ENCODE data around the gene CELSR1. TPM values are rescaled to one million over a fixed set of nuclear protein-coding genes. Genes with fewer than 3 reads are reported as not detected.

Gene CELSR1
- total RNA-seq, 2 donors from 2014 or later = 1.5 to 6.7 TPM

DNA sequence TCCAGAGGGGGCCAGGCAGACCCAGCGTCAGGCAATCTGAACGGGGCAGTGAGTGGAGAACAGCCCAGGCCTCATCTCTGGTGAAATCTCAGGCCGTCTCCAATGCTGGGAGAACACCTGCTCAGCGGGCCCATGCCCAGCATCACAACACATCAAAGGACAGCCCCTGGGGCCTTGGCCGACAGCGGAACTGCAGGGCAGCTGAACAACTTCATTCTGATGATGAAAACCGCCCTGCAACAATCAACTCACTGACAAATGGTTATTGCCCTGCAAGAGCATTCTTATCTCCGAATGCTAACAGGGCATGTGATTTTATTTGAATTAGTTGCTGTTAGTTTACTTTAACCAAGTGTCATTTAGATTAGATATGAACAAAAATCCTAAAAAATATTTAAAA, 14.6 kb downstream of the CELSR1 start:
- Histone ChIP-seq H3K36me3 (no peaks in the 10 kb centered on the region), H3K4me3 (no peak overlapping the region), H3K27ac (no peak overlapping the region), H3K9me3 (no peaks in the 10 kb centered on the region), H3K4me1 (ENCODE audit: control insufficient read depth in 1 of 2, low read depth in 2 of 2) (no peaks in the 10 kb centered on the region), H3K27me3 (replicated peaks; ENCODE audit: insufficient read depth) (no peaks in the 10 kb centered on the region)
- TF ChIP-seq CTCF (IDR thresholded peaks at IDR 0.05) = no peak
- ATAC-seq (ENCODE audit: insufficient number of reproducible peaks, low FRiP score, low read depth) (no peak), DNase-seq (ENCODE audit: low spot score) (no peak)

DNA sequence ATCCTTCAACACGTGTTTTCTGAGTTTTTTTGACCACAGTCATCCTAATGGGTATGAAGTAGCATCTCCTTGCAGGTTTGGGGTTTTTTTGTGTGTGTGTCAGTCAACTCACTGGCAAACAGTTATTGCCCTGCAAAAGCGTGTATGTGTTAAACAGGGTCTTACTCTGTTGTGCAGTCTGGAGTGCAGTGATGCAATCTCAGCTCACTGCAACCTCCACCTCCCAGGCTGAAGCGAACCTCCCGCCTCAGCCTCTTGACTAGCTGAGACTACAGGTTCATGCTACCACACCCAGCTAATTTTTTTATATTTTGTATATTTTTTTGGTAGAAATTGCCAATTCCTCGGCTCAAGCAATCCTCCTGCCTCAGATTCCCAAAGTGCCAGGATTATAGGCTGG, 15.4 kb downstream of the CELSR1 start:
- Histone ChIP-seq H3K4me1 (ENCODE audit: control insufficient read depth in 1 of 2, low read depth in 2 of 2) (no peaks in the 10 kb centered on the region), H3K27ac (no peak overlapping the region), H3K4me3 (no peak overlapping the region), H3K36me3 (no peaks in the 10 kb centered on the region), H3K9me3 (no peaks in the 10 kb centered on the region), H3K27me3 (replicated peaks; ENCODE audit: insufficient read depth) (no peaks in the 10 kb centered on the region)
- ATAC-seq (ENCODE audit: insufficient number of reproducible peaks, low FRiP score, low read depth) (no peak), DNase-seq (ENCODE audit: low spot score) (no peak)
- no peak for TF ChIP-seq CTCF (IDR thresholded peaks at IDR 0.05)

DNA sequence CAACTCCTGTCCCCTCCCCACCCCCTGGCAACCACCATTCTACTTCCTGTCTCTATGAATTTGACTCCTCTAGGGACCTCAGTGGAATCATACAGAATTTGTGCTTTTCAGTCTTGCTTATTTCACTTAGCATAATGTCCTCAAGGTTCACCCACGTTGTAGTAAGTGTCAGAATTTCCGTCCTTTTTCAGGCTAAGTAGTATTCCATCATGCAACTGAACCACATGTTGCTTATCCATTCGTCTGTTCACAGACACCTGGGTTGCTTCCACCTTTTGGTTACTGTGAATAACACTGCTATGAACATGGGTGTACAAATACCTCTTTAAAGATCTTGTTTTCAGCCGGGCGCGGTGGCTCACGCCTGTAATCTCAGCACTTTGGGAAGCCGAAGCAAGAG, 16.5 kb downstream of the CELSR1 start:
- Histone ChIP-seq H3K27me3 (replicated peaks; ENCODE audit: insufficient read depth) (no peaks in the 10 kb centered on the region), H3K4me3 (no peak overlapping the region), H3K4me1 (ENCODE audit: control insufficient read depth in 1 of 2, low read depth in 2 of 2) (no peaks in the 10 kb centered on the region), H3K27ac (no peak overlapping the region), H3K9me3 (no peaks in the 10 kb centered on the region), H3K36me3 (no peaks in the 10 kb centered on the region)
- ATAC-seq (ENCODE audit: insufficient number of reproducible peaks, low FRiP score, low read depth) (no peak), DNase-seq (ENCODE audit: low spot score) (no peak)
- TF ChIP-seq CTCF (IDR thresholded peaks at IDR 0.05) = no peak

DNA sequence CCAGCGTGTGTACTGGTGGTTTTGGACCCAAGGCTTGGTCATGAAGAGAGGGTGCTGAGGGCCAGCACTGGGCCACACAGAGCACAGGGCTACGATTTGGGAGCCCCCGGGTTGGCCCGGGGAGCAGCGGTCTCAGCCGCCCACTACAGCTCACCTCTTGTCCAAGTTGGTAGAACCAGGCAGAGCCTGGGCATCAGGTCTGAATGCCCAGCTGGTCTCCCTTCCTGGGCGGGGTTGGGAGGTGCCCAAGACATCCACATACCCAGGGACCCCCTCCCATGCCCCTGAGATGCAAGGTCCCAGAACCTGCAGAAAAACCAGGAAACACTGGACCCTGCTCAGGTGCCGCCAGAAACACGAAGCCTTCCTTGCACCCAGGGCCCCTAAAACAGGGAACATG, 18.0 kb downstream of the CELSR1 start:
- no peak overlapping the region for H3K27ac ChIP-seq
- TF ChIP-seq CTCF (IDR thresholded peaks at IDR 0.05) = no peak
- H3K27me3 ChIP-seq (replicated peaks; ENCODE audit: insufficient read depth) = no peaks in the 10 kb centered on the region
- no peaks in the 10 kb centered on the region for H3K9me3 ChIP-seq
- no peak for ATAC-seq (ENCODE audit: insufficient number of reproducible peaks, low FRiP score, low read depth)
- H3K4me3 ChIP-seq = no peak overlapping the region
- no peaks in the 10 kb centered on the region for H3K36me3 ChIP-seq
- H3K4me1 ChIP-seq (ENCODE audit: control insufficient read depth in 1 of 2, low read depth in 2 of 2) = no peaks in the 10 kb centered on the region
- no peak for DNase-seq (ENCODE audit: low spot score)

- TF ChIP-seq CTCF (IDR thresholded peaks at IDR 0.05) = no peak
- no peak overlapping the region for H3K27ac ChIP-seq
- DNase-seq (ENCODE audit: low spot score) = no peak
- ATAC-seq (ENCODE audit: insufficient number of reproducible peaks, low FRiP score, low read depth) = no peak
- no peak overlapping the region for H3K4me3 ChIP-seq
- no peaks in the 10 kb centered on the region for H3K27me3 ChIP-seq (replicated peaks; ENCODE audit: insufficient read depth)
- H3K9me3 ChIP-seq = no peaks in the 10 kb centered on the region
- H3K4me1 ChIP-seq (ENCODE audit: control insufficient read depth in 1 of 2, low read depth in 2 of 2) = no peaks in the 10 kb centered on the region
- no peaks in the 10 kb centered on the region for H3K36me3 ChIP-seq
Measured at GRCh38 chr22:46518542-46519325, 18.7 kb downstream of the CELSR1 start.

All from thoracic aorta (tissue), 2 donors.